Hepatocyte (in vitro differentiated cells): ENCODE data around the gene SPOPL.

Experiments
- CTCF ChIP-seq: fragments of 200-600 bp; sonication (generic); IDR thresholded peaks from 2 replicates; pipeline ENCODE4 v1.5.1; 2016; ENCODE audit warnings: antibody characterized with exemption, mild to moderate bottlenecking; ENCODE audit not compliant: poor library complexity
- EZH2 ChIP-seq: fragments of 200-600 bp; sonication (generic); IDR thresholded peaks from 2 replicates; pipeline ENCODE4 v1.6.1; 2016; ENCODE audit warnings: antibody characterized with exemption, mild to moderate bottlenecking, borderline replicate concordance
- EZH2phosphoT487 ChIP-seq: fragments of 200-600 bp; sonication (generic); IDR thresholded peaks from one replicate; pipeline ENCODE4 v1.6.1; 2018; ENCODE audit warnings: antibody characterized with exemption, mild to moderate bottlenecking, low read depth, moderate library complexity; ENCODE audit not compliant: unreplicated experiment, severe bottlenecking

- TF ChIP-seq CTCF (no peak), EZH2phosphoT487 (no peak), EZH2 (no peak)
These were observed 9.4 kb upstream of the SPOPL start for GRCh38 chr2:138492160-138492559.
